Calu3 (cell line): ENCODE measurements around the gene C5. TPM values are rescaled to one million over a fixed set of nuclear protein-coding genes. Genes with fewer than 3 reads are reported as not detected.

Source experiments
- BruUV-seq: library from RNA; stranded (reverse); fragments of 400-500 nt; replicated peaks from 2 replicates; lab custom pipeline; 2021; lab: Mats Ljungman, UMichigan
- CTCF ChIA-PET: fragments of 300-600 bp; sonication (Branson Sonifier 250); formaldehyde crosslinking; loops from one replicate; lab custom pipeline; 2022; ENCODE audit warnings: antibody characterized with exemption; lab: Charles Lee
- DNase-seq: peaks from one replicate; pipeline ENCODE4 v3.0.0; 2022
- H3K27ac Mint-ChIP-seq: one replicate; pipeline ENCODE4 v1.8.0; 2022; ENCODE audit warnings: mixed read lengths; ENCODE audit not compliant: unreplicated experiment
- H3K27me3 Mint-ChIP-seq: one replicate; pipeline ENCODE4 v1.8.0; 2022; ENCODE audit warnings: mixed read lengths; ENCODE audit not compliant: unreplicated experiment
- H3K36me3 Mint-ChIP-seq: one replicate; pipeline ENCODE4 v1.8.0; 2022; ENCODE audit warnings: mild to moderate bottlenecking, moderate library complexity, mixed read lengths; ENCODE audit not compliant: insufficient read depth, unreplicated experiment
- H3K4me1 Mint-ChIP-seq: one replicate; pipeline ENCODE4 v1.8.0; 2022; ENCODE audit warnings: mild to moderate bottlenecking, low read depth, mixed read lengths; ENCODE audit not compliant: unreplicated experiment
- H3K4me3 Mint-ChIP-seq: one replicate; pipeline ENCODE4 v1.8.0; 2022; ENCODE audit warnings: mild to moderate bottlenecking, low read depth, moderate library complexity, mixed read lengths; ENCODE audit not compliant: unreplicated experiment
- H3K9me3 Mint-ChIP-seq: one replicate; pipeline ENCODE4 v1.8.0; 2022; ENCODE audit warnings: low read depth, mixed read lengths; ENCODE audit not compliant: unreplicated experiment
- intact Hi-C: fragments of 100-400 bp; cut with micrococcal nuclease; formaldehyde crosslinking; loops from one replicate; pipeline ENCODE4 v1.10.0; 2022; ENCODE audit not compliant: unreplicated experiment
- total RNA-seq: library from RNA; stranded (reverse); gene quantifications from 2 replicates; pipeline ENCODE4 v1.2.3, GENCODE V29; 2022
- TF ChIP-seq, protein P1 (sequence below): fragments of 200-600 bp; IDR thresholded peaks from one replicate; pipeline ENCODE4 v1.8.0; 2022; ENCODE audit warnings: antibody characterized with exemption; ENCODE audit not compliant: unreplicated experiment

Gene C5
- total RNA-seq, 1 experiment from 2014 or later = 12.3 TPM

DNA sequence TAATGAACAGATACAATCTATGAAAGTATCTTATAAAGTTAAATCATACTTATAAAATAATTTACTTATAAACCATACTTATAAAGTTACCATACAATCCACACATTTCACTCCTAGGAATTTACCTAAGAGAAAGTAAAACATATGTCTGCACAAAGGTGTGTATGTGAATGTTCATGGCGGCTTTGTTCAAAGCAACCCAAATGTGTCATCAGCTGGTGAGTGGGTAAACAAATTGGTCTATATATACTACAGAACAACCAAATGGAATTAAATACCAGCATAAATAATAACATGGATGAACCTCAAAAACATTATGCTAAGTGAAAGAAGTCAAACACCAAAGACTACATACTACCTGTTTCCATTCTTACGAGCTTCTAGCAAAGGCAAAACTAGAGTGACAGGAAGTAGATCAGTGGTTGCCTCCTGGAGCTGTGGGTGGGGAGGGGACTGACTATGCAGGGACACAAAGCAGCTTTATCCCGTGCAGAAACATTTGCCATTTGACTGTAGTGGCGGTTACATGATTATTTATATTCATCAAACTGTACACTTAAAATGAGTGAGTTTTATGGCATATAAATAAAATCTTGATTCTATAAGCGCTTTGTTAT lies 134.1 kb downstream of the C5 start:
- H3K36me3 Mint-ChIP-seq = no peaks in the 10 kb centered on the region
- TF ChIP-seq, protein P1, sequence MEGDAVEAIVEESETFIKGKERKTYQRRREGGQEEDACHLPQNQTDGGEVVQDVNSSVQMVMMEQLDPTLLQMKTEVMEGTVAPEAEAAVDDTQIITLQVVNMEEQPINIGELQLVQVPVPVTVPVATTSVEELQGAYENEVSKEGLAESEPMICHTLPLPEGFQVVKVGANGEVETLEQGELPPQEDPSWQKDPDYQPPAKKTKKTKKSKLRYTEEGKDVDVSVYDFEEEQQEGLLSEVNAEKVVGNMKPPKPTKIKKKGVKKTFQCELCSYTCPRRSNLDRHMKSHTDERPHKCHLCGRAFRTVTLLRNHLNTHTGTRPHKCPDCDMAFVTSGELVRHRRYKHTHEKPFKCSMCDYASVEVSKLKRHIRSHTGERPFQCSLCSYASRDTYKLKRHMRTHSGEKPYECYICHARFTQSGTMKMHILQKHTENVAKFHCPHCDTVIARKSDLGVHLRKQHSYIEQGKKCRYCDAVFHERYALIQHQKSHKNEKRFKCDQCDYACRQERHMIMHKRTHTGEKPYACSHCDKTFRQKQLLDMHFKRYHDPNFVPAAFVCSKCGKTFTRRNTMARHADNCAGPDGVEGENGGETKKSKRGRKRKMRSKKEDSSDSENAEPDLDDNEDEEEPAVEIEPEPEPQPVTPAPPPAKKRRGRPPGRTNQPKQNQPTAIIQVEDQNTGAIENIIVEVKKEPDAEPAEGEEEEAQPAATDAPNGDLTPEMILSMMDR = no peak
- no peak overlapping the region for H3K4me3 Mint-ChIP-seq
- BruUV-seq = no TSS peak
- no peak for DNase-seq
- intact Hi-C loops = no loop called here
- CTCF ChIA-PET = interaction anchor here (0.5 kb wide), 1 partner anchor 1003 kb away, joined by 3 read pairs; no protein-coding TSS in a partner anchor
- no peaks in the 10 kb centered on the region for H3K27me3 Mint-ChIP-seq
- no peak overlapping the region for H3K27ac Mint-ChIP-seq
- H3K4me1 Mint-ChIP-seq = no peaks in the 10 kb centered on the region
- H3K9me3 Mint-ChIP-seq = no peaks in the 10 kb centered on the region

DNA sequence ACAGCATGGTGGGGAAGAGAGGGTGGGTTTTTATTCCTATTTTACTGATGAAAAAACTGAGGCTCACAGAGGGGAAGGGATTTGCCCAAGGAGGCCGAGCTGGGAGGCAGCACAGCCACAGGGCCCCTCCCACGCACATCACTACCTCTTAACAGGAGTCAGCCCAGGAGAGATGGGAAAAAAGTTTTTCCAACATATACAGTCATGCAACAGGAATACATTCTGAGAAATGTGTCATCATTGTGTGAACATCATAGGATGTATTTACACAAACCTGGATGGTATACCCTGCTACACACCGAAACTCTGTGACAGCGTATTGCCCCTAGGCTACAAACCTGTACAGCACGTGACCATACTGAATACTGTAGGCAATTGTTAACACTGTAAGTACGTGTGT lies 135.1 kb downstream of the C5 start:
- CTCF ChIA-PET = no interaction called here
- no TSS peak for BruUV-seq
- DNase-seq = no peak
- Mint-ChIP-seq H3K36me3 (no peaks in the 10 kb centered on the region), H3K27ac (no peak overlapping the region), H3K9me3 (no peaks in the 10 kb centered on the region), H3K27me3 (no peaks in the 10 kb centered on the region), H3K4me3 (no peak overlapping the region), H3K4me1 (no peaks in the 10 kb centered on the region)
- TF ChIP-seq, protein P1 = no peak
- intact Hi-C loops = no loop called here

GRCh38 chr9:120914396-120914795 lies 135.7 kb downstream of the C5 start:
- TF ChIP-seq, protein P1 = no peak
- no peak for DNase-seq
- no peak overlapping the region for H3K27ac Mint-ChIP-seq
- no peaks in the 10 kb centered on the region for H3K9me3 Mint-ChIP-seq
- H3K27me3 Mint-ChIP-seq = no peaks in the 10 kb centered on the region
- intact Hi-C loops = no loop called here
- no peaks in the 10 kb centered on the region for H3K4me1 Mint-ChIP-seq
- no TSS peak for BruUV-seq
- H3K4me3 Mint-ChIP-seq = no peak overlapping the region
- no peaks in the 10 kb centered on the region for H3K36me3 Mint-ChIP-seq
- CTCF ChIA-PET = no interaction called here

- Mint-ChIP-seq H3K4me3 (no peak overlapping the region), H3K9me3 (no peaks in the 10 kb centered on the region), H3K27me3 (no peaks in the 10 kb centered on the region), H3K36me3 (no peaks in the 10 kb centered on the region), H3K27ac (no peak overlapping the region), H3K4me1 (no peaks in the 10 kb centered on the region)
- BruUV-seq = no TSS peak
- CTCF ChIA-PET = interaction anchor here (0.6 kb wide), 1 partner anchor 30 kb away, joined by 4 read pairs; no protein-coding TSS in a partner anchor
- no peak for DNase-seq
- TF ChIP-seq, protein P1 = no peak
- intact Hi-C loops = no loop called here
These were observed 136.3 kb downstream of the C5 start for GRCh38 chr9:120913647-120914264.
